A549 treated with ZK216348 at 1 μM for 4 hours (cell line): ENCODE data around the gene VPS13D. TPM values are rescaled to one million over a fixed set of nuclear protein-coding genes. Genes with fewer than 3 reads are reported as not detected.

ENCODE experiments used
- total RNA-seq: library from RNA; stranded (reverse); fragments of 200-300 nt; extraction: Qiagen RNA extraction; gene quantifications from 5 replicates; pipeline ENCODE4 v1.2.3, GENCODE V29; 2022; ENCODE audit warnings: low read depth

Gene VPS13D, protein sequence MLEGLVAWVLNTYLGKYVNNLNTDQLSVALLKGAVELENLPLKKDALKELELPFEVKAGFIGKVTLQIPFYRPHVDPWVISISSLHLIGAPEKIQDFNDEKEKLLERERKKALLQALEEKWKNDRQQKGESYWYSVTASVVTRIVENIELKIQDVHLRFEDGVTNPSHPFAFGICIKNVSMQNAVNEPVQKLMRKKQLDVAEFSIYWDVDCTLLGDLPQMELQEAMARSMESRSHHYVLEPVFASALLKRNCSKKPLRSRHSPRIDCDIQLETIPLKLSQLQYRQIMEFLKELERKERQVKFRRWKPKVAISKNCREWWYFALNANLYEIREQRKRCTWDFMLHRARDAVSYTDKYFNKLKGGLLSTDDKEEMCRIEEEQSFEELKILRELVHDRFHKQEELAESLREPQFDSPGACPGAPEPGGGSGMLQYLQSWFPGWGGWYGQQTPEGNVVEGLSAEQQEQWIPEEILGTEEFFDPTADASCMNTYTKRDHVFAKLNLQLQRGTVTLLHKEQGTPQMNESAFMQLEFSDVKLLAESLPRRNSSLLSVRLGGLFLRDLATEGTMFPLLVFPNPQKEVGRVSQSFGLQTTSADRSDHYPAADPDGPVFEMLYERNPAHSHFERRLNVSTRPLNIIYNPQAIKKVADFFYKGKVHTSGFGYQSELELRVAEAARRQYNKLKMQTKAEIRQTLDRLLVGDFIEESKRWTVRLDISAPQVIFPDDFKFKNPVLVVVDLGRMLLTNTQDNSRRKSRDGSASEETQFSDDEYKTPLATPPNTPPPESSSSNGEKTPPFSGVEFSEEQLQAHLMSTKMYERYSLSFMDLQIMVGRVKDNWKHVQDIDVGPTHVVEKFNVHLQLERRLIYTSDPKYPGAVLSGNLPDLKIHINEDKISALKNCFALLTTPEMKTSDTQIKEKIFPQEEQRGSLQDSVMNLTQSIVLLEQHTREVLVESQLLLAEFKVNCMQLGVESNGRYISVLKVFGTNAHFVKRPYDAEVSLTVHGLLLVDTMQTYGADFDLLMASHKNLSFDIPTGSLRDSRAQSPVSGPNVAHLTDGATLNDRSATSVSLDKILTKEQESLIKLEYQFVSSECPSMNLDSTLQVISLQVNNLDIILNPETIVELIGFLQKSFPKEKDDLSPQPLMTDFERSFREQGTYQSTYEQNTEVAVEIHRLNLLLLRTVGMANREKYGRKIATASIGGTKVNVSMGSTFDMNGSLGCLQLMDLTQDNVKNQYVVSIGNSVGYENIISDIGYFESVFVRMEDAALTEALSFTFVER (N-terminal part only)
- 6.2 to 10.2 TPM (median 6.6 TPM) in 5 replicates for total RNA-seq

DNA sequence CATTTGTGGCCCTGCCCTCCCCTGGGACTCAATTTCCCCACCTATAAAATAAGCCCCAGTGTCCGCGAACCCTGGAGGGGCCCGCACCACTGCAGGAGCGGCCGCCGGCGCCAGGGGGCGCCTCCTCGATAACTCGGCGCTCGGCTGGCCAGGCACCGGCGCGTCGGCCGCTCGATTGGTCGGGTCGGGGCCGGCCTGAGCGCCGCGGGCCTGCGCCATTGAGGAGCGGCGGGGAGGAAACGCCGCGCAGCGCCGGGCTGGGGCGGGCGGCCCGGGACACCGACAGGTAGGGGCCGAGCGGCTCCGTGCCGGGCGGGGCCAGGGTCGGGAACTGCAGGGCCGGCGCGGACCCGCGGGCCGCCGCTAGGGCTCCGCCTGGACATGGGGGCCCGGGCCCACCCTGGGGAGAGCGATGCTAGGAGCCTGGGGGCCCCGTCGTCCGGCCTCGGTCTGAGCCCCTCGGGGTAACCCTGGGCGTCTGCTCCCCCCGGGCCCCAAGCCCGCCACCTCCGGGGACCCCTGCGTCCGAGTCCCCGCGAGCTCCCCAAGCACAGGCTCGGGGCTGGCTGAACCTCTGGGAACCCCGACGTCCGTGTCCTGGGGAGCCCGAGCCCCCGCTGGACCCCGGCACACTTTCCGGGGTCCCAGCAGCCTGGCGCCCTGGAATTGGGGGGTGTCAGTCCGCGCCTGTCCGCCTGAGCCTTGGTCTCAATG lies at the start of gene VPS13D:
Gene VPS13D, plus strand, starts transcription at position 196 of the 714 bp plus-strand sequence. CDS start 4,237 bp downstream, outside the sequence.

Other genes with a start within 250 kb of the VPS13D start
- gene MFN2, start 249.6 kb upstream of the VPS13D start, total RNA-seq: 30.8 to 37.4 TPM (median 34.7 TPM) in 5 replicates
- gene MIIP, start 210.5 kb upstream of the VPS13D start, total RNA-seq: 7.2 to 17.8 TPM (median 12.8 TPM) in 5 replicates
- gene TNFRSF8, start 166.7 kb upstream of the VPS13D start, total RNA-seq: 0.11 to 0.31 TPM (median 0.11 TPM) in 4 of 5 replicates, not detected in the other
- 0.31 to 1.4 TPM (median 0.54 TPM) in 5 replicates for gene TNFRSF1B, start 63.0 kb upstream of the VPS13D start, total RNA-seq